Measurements from ENCODE around the gene ETDC. TPM values are rescaled to one million over a fixed set of nuclear protein-coding genes. Genes with fewer than 3 reads are reported as not detected.
"Not testable (repeated sequence)": the region's sequence is repeated elsewhere in the genome, so short reads cannot be mapped to it uniquely, and the experiment has no call there.

ETDC gene
- total RNA-seq, 1 donor from 2014 or later, result not detected

DNA sequence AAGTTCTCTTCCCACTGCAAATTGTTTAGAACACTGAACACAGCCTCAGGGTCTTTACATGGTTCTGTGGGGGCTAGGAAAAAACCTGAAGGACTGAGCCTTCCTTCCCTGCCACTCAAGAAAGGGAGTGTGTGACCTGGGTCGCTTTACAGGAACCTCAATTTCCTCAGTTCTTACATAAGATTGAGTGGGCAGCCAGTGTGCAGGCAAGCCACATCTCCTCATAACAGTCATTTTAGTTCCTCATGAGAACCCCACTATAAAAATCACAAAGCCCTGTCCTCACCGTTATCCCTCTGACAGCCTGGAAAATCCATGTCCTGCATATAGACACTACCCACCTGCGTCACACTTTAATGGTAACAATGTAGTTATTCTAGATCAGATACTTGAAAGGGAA lies 2.1 kb upstream of the ETDC start:
- no peaks in the 10 kb centered on the region for H3K36me3 ChIP-seq
- no peak for DNase-seq (ENCODE audit: low spot score in 2 of 2)
- H3K27me3 ChIP-seq, result no peaks in the 10 kb centered on the region
- TF ChIP-seq, protein P1, sequence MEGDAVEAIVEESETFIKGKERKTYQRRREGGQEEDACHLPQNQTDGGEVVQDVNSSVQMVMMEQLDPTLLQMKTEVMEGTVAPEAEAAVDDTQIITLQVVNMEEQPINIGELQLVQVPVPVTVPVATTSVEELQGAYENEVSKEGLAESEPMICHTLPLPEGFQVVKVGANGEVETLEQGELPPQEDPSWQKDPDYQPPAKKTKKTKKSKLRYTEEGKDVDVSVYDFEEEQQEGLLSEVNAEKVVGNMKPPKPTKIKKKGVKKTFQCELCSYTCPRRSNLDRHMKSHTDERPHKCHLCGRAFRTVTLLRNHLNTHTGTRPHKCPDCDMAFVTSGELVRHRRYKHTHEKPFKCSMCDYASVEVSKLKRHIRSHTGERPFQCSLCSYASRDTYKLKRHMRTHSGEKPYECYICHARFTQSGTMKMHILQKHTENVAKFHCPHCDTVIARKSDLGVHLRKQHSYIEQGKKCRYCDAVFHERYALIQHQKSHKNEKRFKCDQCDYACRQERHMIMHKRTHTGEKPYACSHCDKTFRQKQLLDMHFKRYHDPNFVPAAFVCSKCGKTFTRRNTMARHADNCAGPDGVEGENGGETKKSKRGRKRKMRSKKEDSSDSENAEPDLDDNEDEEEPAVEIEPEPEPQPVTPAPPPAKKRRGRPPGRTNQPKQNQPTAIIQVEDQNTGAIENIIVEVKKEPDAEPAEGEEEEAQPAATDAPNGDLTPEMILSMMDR (IDR thresholded peaks at IDR 0.05), result no peak
- intact Hi-C loops (cut with DNase I), result no loop called here
- peaks cover 0 to 3% of the 10 kb centered on the region in 2 donors for H3K9me3 ChIP-seq
- no peak overlapping the region for H3K27ac ChIP-seq
- no peak overlapping the region for H3K4me3 ChIP-seq
- no peaks in the 10 kb centered on the region for H3K4me1 ChIP-seq

- Histone ChIP-seq H3K27me3 (no peaks in the 10 kb centered on the region), H3K27ac (no peak overlapping the region), H3K36me3 (no peaks in the 10 kb centered on the region), H3K4me1 (no peaks in the 10 kb centered on the region), H3K4me3 (no peak overlapping the region), H3K9me3 (peaks cover 0 to 11% of the 10 kb centered on the region in 2 donors)
- no peak for DNase-seq (ENCODE audit: low spot score in 2 of 2)
- TF ChIP-seq, protein P1 (IDR thresholded peaks at IDR 0.05), result no peak
- intact Hi-C loops (cut with DNase I), result no loop called here
These were observed 880 bp upstream of the ETDC start for GRCh38 chrX:135308345-135308855.

GRCh38 chrX:135315864-135316263 lies 6.6 kb downstream of the ETDC start:
- TF ChIP-seq, protein P1 (IDR thresholded peaks at IDR 0.05), result no peak
- Histone ChIP-seq H3K4me3 (no peak overlapping the region), H3K27me3 (no peaks in the 10 kb centered on the region), H3K9me3 (peaks cover 0 to 67% of the 10 kb centered on the region in 2 donors), H3K4me1 (no peaks in the 10 kb centered on the region), H3K36me3 (peaks cover 0 to 12% of the 10 kb centered on the region in 2 donors), H3K27ac (no peak overlapping the region)
- intact Hi-C loops (cut with DNase I), result no loop called here
- DNase-seq (ENCODE audit: low spot score in 2 of 2), result no peak

GRCh38 chrX:135324463-135324862 lies 15.2 kb downstream of the ETDC start:
- no peak overlapping the region for H3K4me3 ChIP-seq
- peaks cover 0 to 16% of the 10 kb centered on the region in 2 donors for H3K36me3 ChIP-seq
- intact Hi-C loops (cut with DNase I), result no loop called here
- no peak for DNase-seq (ENCODE audit: low spot score in 2 of 2)
- TF ChIP-seq, protein P1 (IDR thresholded peaks at IDR 0.05), result no peak
- H3K27ac ChIP-seq, result no peak overlapping the region
- H3K27me3 ChIP-seq, result no peaks in the 10 kb centered on the region
- peaks cover 0 to 28% of the 10 kb centered on the region in 2 donors for H3K9me3 ChIP-seq
- H3K4me1 ChIP-seq, result no peaks in the 10 kb centered on the region

- H3K4me3 ChIP-seq; intact Hi-C loops (cut with DNase I): not testable (repeated sequence)
- H3K36me3 ChIP-seq, result peaks cover 0 to 16% of the 10 kb centered on the region in 2 donors
These were observed 15.9 kb downstream of the ETDC start for GRCh38 chrX:135325036-135325818.

DNA sequence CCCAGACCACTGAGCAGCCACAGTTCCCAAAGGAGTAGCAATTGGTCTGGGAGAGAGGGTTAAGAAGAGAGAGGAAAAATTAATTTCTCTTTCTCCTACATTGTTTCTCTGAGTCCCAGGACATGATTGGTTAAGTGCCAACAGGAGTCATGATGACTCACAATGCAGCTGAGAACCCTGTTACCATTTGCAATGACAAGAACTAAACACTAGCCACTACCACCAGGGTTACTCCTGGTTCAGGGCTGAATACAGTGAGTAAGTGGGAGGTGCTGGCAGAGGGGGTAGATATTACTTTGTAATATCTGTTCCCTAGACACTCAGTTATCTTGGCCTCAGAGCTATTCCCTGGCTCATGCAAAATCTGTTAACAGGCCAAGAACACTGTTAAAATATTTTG lies 18.0 kb downstream of the ETDC start:
- peaks cover 0 to 12% of the 10 kb centered on the region in 2 donors for H3K9me3 ChIP-seq
- TF ChIP-seq, protein P1 (IDR thresholded peaks at IDR 0.05), result no peak
- H3K27ac ChIP-seq, result no peak overlapping the region

More at GRCh38 chrX:135325036-135325818, 15.9 kb downstream of the ETDC start:
- not testable (repeated sequence) for DNase-seq (ENCODE audit: low spot score in 2 of 2); H3K27ac ChIP-seq; H3K4me1 ChIP-seq; H3K27me3 ChIP-seq
- peaks cover 0 to 23% of the 10 kb centered on the region in 2 donors for H3K9me3 ChIP-seq

More for the DNA sequence above, 18.0 kb downstream of the ETDC start:
- H3K36me3 ChIP-seq, result peaks cover 0 to 3% of the 10 kb centered on the region in 2 donors
- H3K27me3 ChIP-seq, result no peaks in the 10 kb centered on the region
- intact Hi-C loops (cut with DNase I), result no loop called here
- no peak overlapping the region for H3K4me3 ChIP-seq
- no peak for DNase-seq (ENCODE audit: low spot score in 2 of 2)
- no peaks in the 10 kb centered on the region for H3K4me1 ChIP-seq
